Measurements from ENCODE around the gene PTCHD1.

Gene PTCHD1

DNA sequence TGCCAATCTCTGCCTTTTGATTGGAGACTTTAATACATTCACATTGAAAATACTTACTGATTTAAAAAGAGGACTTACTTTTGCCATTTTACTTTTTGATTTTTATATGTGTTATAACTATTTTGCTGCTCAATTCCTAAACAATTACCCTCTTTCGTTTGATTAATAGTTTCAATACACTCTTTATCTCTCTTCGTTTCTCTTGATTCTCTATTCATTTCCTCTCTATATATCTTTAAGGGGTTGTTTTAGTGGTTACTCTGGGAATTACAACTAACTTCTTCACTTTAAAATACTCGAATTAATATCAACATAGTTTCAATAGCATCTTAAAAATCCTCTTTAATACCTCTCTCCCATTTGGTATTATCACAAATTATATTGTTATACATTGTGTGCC is 116.6 kb downstream of the PTCHD1 start:
- no peaks in the 10 kb centered on the region for H3K79me1 ChIP-seq (ENCODE audit: low read depth, low read length)
- no peak for DNase-seq (ENCODE audit: low spot score)
- H3K9me3 ChIP-seq (replicated peaks in 1 of 2; ENCODE audit: control insufficient read depth in 2 of 2, insufficient read depth in 1 of 2, low read depth in 1 of 2, low read length in 2 of 2) = no peaks in the 10 kb centered on the region
- H3K4me1 ChIP-seq (ENCODE audit: control insufficient read depth in 2 of 2, insufficient read depth in 1 of 2, low read depth in 1 of 2, low read length in 2 of 2) = no peaks in the 10 kb centered on the region
- WGBS, 2 donors (ENCODE audit: extremely low coverage in 2 of 2, insufficient read length in 2 of 2, insufficient replicate concordance in 1 of 2) = no CpG with 5 or more reads among the region's 3 CpGs
- no peaks in the 10 kb centered on the region for H3K27me3 ChIP-seq (ENCODE audit: control insufficient read depth in 3 of 3, insufficient read depth in 3 of 3, low read depth in 1 of 3, low read length in 3 of 3)
- no peak overlapping the region for H2BK120ac ChIP-seq (ENCODE audit: low read depth, low read length)
- H3K27ac ChIP-seq (replicated peaks; ENCODE audit: low read length) = no peak overlapping the region
- no peak overlapping the region for H2AFZ ChIP-seq (ENCODE audit: low read length)
- no peak overlapping the region for H4K91ac ChIP-seq (ENCODE audit: low read depth, low read length, poor library complexity)
- H3K4ac ChIP-seq (ENCODE audit: low read length) = no peak overlapping the region
- H2AK5ac ChIP-seq (ENCODE audit: low read depth, low read length) = no peak overlapping the region
- no peak overlapping the region for H2BK15ac ChIP-seq (ENCODE audit: low read length)
- H3K14ac ChIP-seq (ENCODE audit: low read length) = no peak overlapping the region
- H3K9ac ChIP-seq (ENCODE audit: low read depth, low read length, poor library complexity) = no peak overlapping the region
- H3K23ac ChIP-seq (ENCODE audit: low read depth, low read length, poor library complexity) = no peak overlapping the region
- no peak overlapping the region for H3K4me2 ChIP-seq (ENCODE audit: insufficient read depth, low read length, poor library complexity, severe bottlenecking)
- H2BK12ac ChIP-seq (ENCODE audit: low read length) = no peak overlapping the region
- no peak overlapping the region for H3K4me3 ChIP-seq (ENCODE audit: low read length in 2 of 2)
- H3K36me3 ChIP-seq (replicated peaks in 1 of 2; ENCODE audit: control insufficient read depth in 2 of 2, insufficient read depth in 2 of 2, low read length in 2 of 2) = no peaks in the 10 kb centered on the region
- no peak overlapping the region for H3K18ac ChIP-seq (ENCODE audit: low read length)
- H2BK5ac ChIP-seq (ENCODE audit: low read length) = no peak overlapping the region
- H4K8ac ChIP-seq (ENCODE audit: low read depth, low read length) = no peak overlapping the region

Measured in neuronal stem cell (in vitro differentiated cells).